K562 treated with DMSO at 1 percent for 12 hours (cell line): ENCODE data around the gene ART5. TPM values are rescaled to one million over a fixed set of nuclear protein-coding genes. Genes with fewer than 3 reads are reported as not detected.

Experiments used
- total RNA-seq: library from RNA; unstranded; fragments of 300-600 nt; gene quantifications from 2 replicates; pipeline ENCODE4 v1.2.3, GENCODE V29; 2022; ENCODE audit not compliant: insufficient read depth

The ART5 gene
- not detected in 2 replicates for total RNA-seq

GRCh38 chr11:3641701-3642070, at the start of gene ART5:
ART5 (minus strand) TSS chr11:3641992; CDS start chr11:3641862, 130 bp downstream.

DNA sequence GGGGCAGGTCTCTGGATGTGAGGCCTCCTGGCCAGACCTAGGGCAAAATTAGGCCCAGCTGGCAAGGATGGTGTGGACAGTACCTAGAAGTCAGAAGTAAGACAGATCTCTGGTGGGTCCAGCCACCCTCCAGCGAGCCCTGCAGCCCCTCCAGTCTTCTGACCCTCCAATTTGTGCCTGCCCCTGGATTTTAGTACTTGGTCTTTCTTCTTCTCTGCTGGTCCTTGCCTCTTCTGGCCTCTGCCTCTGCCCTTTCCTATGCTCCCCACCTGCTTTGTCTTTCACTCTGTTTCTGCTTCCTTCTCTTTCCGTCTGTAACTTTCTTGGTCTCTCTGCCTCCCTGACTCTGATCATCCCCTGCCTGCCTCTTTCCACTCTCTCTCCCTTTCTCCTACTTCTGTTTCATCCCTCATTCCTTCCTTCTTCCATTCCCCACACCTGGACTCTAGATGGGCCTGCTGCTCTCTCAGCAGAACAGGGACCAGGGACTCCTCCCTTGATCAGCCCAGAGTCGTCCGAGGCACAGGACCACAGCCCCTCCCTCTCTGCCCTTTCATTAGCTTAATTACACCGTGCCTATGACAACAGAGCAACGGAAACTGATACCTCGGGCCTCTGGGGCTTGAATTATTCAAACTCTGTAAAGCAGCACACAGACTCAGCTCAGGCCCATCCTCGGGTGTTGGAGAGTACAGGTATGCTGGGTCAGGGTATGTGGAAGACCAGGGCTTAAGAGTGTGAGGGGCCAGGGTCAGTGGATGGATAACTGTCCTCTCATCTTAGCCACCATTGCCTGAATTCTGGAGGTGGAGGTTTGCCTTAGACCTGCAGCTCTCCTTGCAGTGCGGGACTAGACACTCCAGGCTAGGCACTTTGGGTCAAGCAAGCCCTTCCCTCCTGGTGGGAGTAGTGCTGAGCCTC, 29.8 kb upstream of the ART5 start, which contains the start of gene CHRNA10:
Gene CHRNA10, minus strand, starts transcription at position 51 of the 921 bp plus-strand sequence. CDS start 72 bp downstream, outside the sequence.

GRCh38 chr11:3644817-3645235, 3.0 kb upstream of the ART5 start, which contains the start of gene ART1:
ART1 (plus strand) TSS chr11:3645128; CDS start chr11:3659214, 14,086 bp downstream.

Other genes with a start within 250 kb of the ART5 start
- not detected in 2 replicates for gene ART1, start 3.1 kb upstream of the ART5 start, total RNA-seq
- 3.0 TPM in 2 replicates for gene CHRNA10, start 29.4 kb upstream of the ART5 start, total RNA-seq
- 32.5 and 93.1 TPM in 2 replicates for gene NUP98, start 155.6 kb upstream of the ART5 start, total RNA-seq
- gene PGAP2, start 166.6 kb upstream of the ART5 start, total RNA-seq = 29.7 and 32.5 TPM in 2 replicates
- 174 and 175 TPM in 2 replicates for gene RHOG, start 199.0 kb upstream of the ART5 start, total RNA-seq
- 27.7 and 59.5 TPM in 2 replicates for gene STIM1, start 213.7 kb upstream of the ART5 start, total RNA-seq